GM12892 (cell line): ENCODE data around the gene ACTR1A.

Experiments
- POLR2A ChIP-seq: IDR thresholded peaks from 2 replicates; pipeline ENCODE4 v1.6.1; 2011; ENCODE audit warnings: low read depth, low read length, control low read depth
- POLR2AphosphoS5 ChIP-seq: IDR thresholded peaks from 2 replicates; pipeline ENCODE4 v1.6.1; 2011; ENCODE audit warnings: low read depth, low read length, control low read depth
- TAF1 ChIP-seq: IDR thresholded peaks from 2 replicates; pipeline ENCODE4 v1.6.1; 2011; ENCODE audit warnings: low read depth, mild to moderate bottlenecking, control low read depth, low read length, borderline replicate concordance

DNA sequence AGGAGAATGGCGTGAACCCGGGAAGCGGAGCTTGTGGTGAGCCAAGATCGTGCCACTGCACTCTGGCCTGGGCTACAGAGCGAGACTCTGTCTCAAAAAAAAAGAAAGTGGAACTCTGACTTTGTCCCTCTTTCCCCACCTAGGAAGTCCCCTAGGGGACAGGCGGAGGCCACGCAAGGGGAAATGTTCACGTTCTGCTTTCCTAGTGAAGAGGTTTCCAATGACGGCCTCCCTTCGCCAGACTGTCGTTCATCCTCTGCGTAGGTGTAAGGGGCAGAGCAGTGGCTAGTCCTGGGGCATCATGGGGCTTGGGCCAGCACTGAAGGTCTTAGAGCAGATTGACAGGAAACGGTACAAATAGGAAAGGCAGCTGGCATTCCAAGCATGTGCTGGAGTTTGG lies 31.8 kb upstream of the ACTR1A start:
- TF ChIP-seq POLR2A (no peak), TAF1 (no peak), POLR2AphosphoS5 (no peak)
